HUES64 (cell line): ENCODE measurements around the gene SIGLEC9.
"Not testable (repeated sequence)": the region's sequence is repeated elsewhere in the genome, so short reads cannot be mapped to it uniquely, and the experiment has no call there.

Experiments
- H3K27ac ChIP-seq: 2 replicates; pipeline ENCODE4 v1.7.0; 2013; ENCODE audit warnings: low read depth, low read length, inconsistent platforms
- H3K27me3 ChIP-seq: 2 replicates; pipeline ENCODE4 v1.6.1; 2013; ENCODE audit warnings: mild to moderate bottlenecking, low read length; ENCODE audit not compliant: insufficient read depth
- H3K36me3 ChIP-seq: 2 replicates; pipeline ENCODE4 v1.6.1; 2013; ENCODE audit warnings: mild to moderate bottlenecking, low read length; ENCODE audit not compliant: insufficient read depth
- H3K4me1 ChIP-seq: 2 replicates; pipeline ENCODE4 v1.6.1; 2013; ENCODE audit warnings: mild to moderate bottlenecking, low read length, moderate library complexity; ENCODE audit not compliant: insufficient read depth
- H3K4me3 ChIP-seq: 2 replicates; pipeline ENCODE4 v1.5.1; 2013; ENCODE audit warnings: mild to moderate bottlenecking, low read length, moderate library complexity
- H3K9ac ChIP-seq: 2 replicates; pipeline ENCODE4 v1.6.1; 2013; ENCODE audit warnings: mild to moderate bottlenecking, low read depth, low read length
- H3K9me3 ChIP-seq: 2 replicates; pipeline ENCODE4 v1.6.1; 2013; ENCODE audit warnings: low read depth, low read length; ENCODE audit not compliant: insufficient read depth
- WGBS: fragments of 150-250, 120-280 bp; methylation state at CpG from one replicate; pipeline ENCODE4 v1.1.7; 2013; ENCODE audit warnings: missing lambda C conversion rate; 5-methylcytosine and 5-hydroxymethylcytosine counted together

The SIGLEC9 gene

GRCh38 chr19:51136851-51137551, 12.3 kb downstream of the SIGLEC9 start:
- H3K27me3 ChIP-seq: no peaks in the 10 kb centered on the region

GRCh38 chr19:51137792-51138425, 13.2 kb downstream of the SIGLEC9 start:
- Histone ChIP-seq H3K4me1 (peaks cover 12% of the 10 kb centered on the region), H3K4me3 (no peak overlapping the region), H3K9me3 (no peaks in the 10 kb centered on the region), H3K27ac (no peak overlapping the region), H3K27me3 (no peaks in the 10 kb centered on the region), H3K9ac (no peak overlapping the region), H3K36me3 (no peaks in the 10 kb centered on the region)
- WGBS: 89% methylated on average over 8 of the region's 9 CpGs

More at GRCh38 chr19:51136851-51137551, 12.3 kb downstream of the SIGLEC9 start:
- no peaks in the 10 kb centered on the region for H3K36me3 ChIP-seq
- H3K9me3 ChIP-seq: no peaks in the 10 kb centered on the region
- no peak overlapping the region for H3K9ac ChIP-seq
- 87% methylated on average over 10 of the region's 12 CpGs for WGBS
- H3K4me3 ChIP-seq: no peak overlapping the region
- no peak overlapping the region for H3K27ac ChIP-seq
- H3K4me1 ChIP-seq: peaks cover 12% of the 10 kb centered on the region

- Histone ChIP-seq H3K36me3 (no peaks in the 10 kb centered on the region), H3K9me3 (no peaks in the 10 kb centered on the region), H3K4me1 (peaks cover 12% of the 10 kb centered on the region), H3K27me3 (no peaks in the 10 kb centered on the region), H3K4me3 (no peak overlapping the region), H3K9ac (no peak overlapping the region), H3K27ac (no peak overlapping the region)
- 92% methylated on average over 5 of the region's 6 CpGs for WGBS
These were observed 13.9 kb downstream of the SIGLEC9 start for GRCh38 chr19:51138549-51138979.

- Histone ChIP-seq H3K9me3 (no peaks in the 10 kb centered on the region), H3K27me3 (no peaks in the 10 kb centered on the region), H3K4me1 (peaks cover 12% of the 10 kb centered on the region), H3K27ac (no peak overlapping the region), H3K36me3 (no peaks in the 10 kb centered on the region), H3K4me3 (no peak overlapping the region), H3K9ac (no peak overlapping the region)
- WGBS: 90% methylated on average over 4 of the region's 4 CpGs
These were observed 14.8 kb downstream of the SIGLEC9 start for GRCh38 chr19:51139299-51140014.

- peak overlapping the region; percentile 39 for H3K4me3 ChIP-seq
- peaks cover 12% of the 10 kb centered on the region for H3K4me1 ChIP-seq
- no peaks in the 10 kb centered on the region for H3K27me3 ChIP-seq
- 39% methylated on average over 2 of the region's 6 CpGs for WGBS
- no peaks in the 10 kb centered on the region for H3K9me3 ChIP-seq
- H3K9ac ChIP-seq: no peak overlapping the region
- no peak overlapping the region for H3K27ac ChIP-seq
- no peaks in the 10 kb centered on the region for H3K36me3 ChIP-seq
These were observed 15.7 kb downstream of the SIGLEC9 start for GRCh38 chr19:51140441-51140840.

- Histone ChIP-seq H3K27ac (no peak overlapping the region), H3K9me3 (no peaks in the 10 kb centered on the region), H3K27me3 (no peaks in the 10 kb centered on the region), H3K4me3 (no peak overlapping the region), H3K9ac (no peak overlapping the region), H3K36me3 (no peaks in the 10 kb centered on the region), H3K4me1 (peaks cover 12% of the 10 kb centered on the region)
- 89% methylated on average over 6 of the region's 6 CpGs for WGBS
These were observed 16.5 kb downstream of the SIGLEC9 start for GRCh38 chr19:51141181-51141580.

- Histone ChIP-seq H3K36me3 (no peaks in the 10 kb centered on the region), H3K4me1 (peaks cover 12% of the 10 kb centered on the region), H3K9ac (no peak within 1 kb of the TSS), H3K9me3 (no peaks in the 10 kb centered on the region), H3K27ac (no peak within 1 kb of the TSS), H3K27me3 (no peaks in the 10 kb centered on the region), H3K4me3 (no peak within 1 kb of the TSS)
- WGBS: 94% methylated on average over 14 of the region's 14 CpGs
These were observed 17.4 kb downstream of the SIGLEC9 start, which contains the start of gene SIGLEC7 for GRCh38 chr19:51142119-51142518. SIGLEC7 (plus strand) TSS chr19:51142301; CDS start chr19:51142370, 69 bp downstream.

GRCh38 chr19:51142809-51143475, 18.2 kb downstream of the SIGLEC9 start:
- H3K27ac ChIP-seq, H3K36me3 ChIP-seq, H3K4me3 ChIP-seq, H3K9ac ChIP-seq, H3K27me3 ChIP-seq, H3K9me3 ChIP-seq: not testable (repeated sequence)
- 84% methylated on average over 10 of the region's 15 CpGs for WGBS
- H3K4me1 ChIP-seq: peaks cover 12% of the 10 kb centered on the region

GRCh38 chr19:51143486-51143885, 18.8 kb downstream of the SIGLEC9 start:
- Histone ChIP-seq H3K9ac (no peak overlapping the region), H3K9me3 (no peaks in the 10 kb centered on the region), H3K27ac (no peak overlapping the region), H3K27me3 (no peaks in the 10 kb centered on the region), H3K4me3 (no peak overlapping the region), H3K36me3 (no peaks in the 10 kb centered on the region), H3K4me1 (peaks cover 12% of the 10 kb centered on the region)
- 98% methylated on average over 5 of the region's 5 CpGs for WGBS

GRCh38 chr19:51144482-51145045, 19.9 kb downstream of the SIGLEC9 start:
- Histone ChIP-seq H3K27ac (no peak overlapping the region), H3K27me3 (no peaks in the 10 kb centered on the region), H3K36me3 (no peaks in the 10 kb centered on the region), H3K9me3 (no peaks in the 10 kb centered on the region), H3K9ac (no peak overlapping the region), H3K4me1 (peaks cover 12% of the 10 kb centered on the region), H3K4me3 (no peak overlapping the region)
- WGBS: 91% methylated on average over 11 of the region's 11 CpGs
